ENCODE results near the gene SUSD4. TPM values are rescaled to one million over a fixed set of nuclear protein-coding genes. Genes with fewer than 3 reads are reported as not detected.

Gene SUSD4
- polyA plus RNA-seq, 3 donors = 14.8 to 19.4 (median 16.6) TPM

DNA sequence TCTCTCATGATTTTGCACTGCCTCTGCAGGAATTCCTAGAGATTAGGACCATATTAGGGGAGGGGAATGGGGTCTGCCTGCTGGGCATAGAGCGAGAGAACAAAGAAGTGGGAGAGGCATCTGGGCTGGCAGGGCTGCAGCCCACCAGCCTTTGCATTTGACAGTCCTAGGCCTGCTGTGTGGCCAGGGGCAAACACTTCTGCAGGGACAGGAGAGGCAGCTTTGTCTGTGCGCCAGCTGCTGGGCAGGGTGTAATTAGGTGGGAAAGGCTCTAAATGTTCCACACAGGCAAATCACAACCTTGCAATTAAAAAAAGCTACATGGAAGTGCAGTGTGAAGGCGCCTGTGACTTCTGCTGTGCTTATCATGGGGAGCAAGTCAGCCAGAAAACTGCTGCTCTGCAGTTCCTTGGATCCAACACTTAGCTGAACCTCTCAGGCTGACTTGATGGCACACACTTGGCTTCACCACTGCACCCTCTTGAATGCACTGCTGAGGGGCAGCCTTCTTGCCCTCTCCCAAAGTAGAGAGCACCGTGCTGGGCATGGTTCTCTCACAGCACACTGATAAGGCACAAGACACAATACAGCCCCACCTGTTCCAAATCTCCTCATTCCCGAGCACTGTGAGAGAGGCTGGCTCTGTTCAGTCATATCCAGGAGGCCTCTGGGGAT is 147.3 kb downstream of the SUSD4 start:
- no peak for DNase-seq (ENCODE audit: low read depth in 3 of 3, low spot score in 2 of 3)

GRCh38 chr1:223216074-223216473 is 147.9 kb downstream of the SUSD4 start:
- no peak for DNase-seq (ENCODE audit: low read depth in 3 of 3, low spot score in 2 of 3)

GRCh38 chr1:223215026-223215425 is 148.9 kb downstream of the SUSD4 start:
- no peak for DNase-seq (ENCODE audit: low read depth in 3 of 3, low spot score in 2 of 3)

GRCh38 chr1:223214261-223214807 is 149.6 kb downstream of the SUSD4 start:
- no peak for DNase-seq (ENCODE audit: low read depth in 3 of 3, low spot score in 2 of 3)

GRCh38 chr1:223212441-223212840 is 151.5 kb downstream of the SUSD4 start:
- no peak for DNase-seq (ENCODE audit: low read depth in 3 of 3, low spot score in 2 of 3)

GRCh38 chr1:223211323-223211985 is 152.5 kb downstream of the SUSD4 start:
- no peak for DNase-seq (ENCODE audit: low read depth in 3 of 3, low spot score in 2 of 3)

DNA sequence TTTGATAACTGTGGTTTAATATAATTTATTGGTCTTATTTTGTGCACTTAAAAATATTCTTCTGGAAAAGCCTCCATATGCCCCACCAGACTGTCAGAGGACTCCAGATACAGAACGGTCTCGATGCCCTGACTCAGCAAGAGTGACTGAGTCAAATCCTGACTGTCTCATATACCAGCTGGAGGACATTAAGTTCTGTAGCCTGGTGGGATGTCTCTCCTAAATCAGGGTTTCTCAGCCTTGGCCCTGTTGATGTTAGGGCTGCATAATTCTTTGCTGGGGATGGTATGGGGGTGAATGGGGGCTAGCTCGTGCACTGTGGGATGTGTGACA is 153.2 kb downstream of the SUSD4 start:
- no peak for DNase-seq (ENCODE audit: low read depth in 3 of 3, low spot score in 2 of 3)

- no peak for DNase-seq (ENCODE audit: low read depth in 3 of 3, low spot score in 2 of 3)
Observed at GRCh38 chr1:223209992-223210787, 153.8 kb downstream of the SUSD4 start.

DNA sequence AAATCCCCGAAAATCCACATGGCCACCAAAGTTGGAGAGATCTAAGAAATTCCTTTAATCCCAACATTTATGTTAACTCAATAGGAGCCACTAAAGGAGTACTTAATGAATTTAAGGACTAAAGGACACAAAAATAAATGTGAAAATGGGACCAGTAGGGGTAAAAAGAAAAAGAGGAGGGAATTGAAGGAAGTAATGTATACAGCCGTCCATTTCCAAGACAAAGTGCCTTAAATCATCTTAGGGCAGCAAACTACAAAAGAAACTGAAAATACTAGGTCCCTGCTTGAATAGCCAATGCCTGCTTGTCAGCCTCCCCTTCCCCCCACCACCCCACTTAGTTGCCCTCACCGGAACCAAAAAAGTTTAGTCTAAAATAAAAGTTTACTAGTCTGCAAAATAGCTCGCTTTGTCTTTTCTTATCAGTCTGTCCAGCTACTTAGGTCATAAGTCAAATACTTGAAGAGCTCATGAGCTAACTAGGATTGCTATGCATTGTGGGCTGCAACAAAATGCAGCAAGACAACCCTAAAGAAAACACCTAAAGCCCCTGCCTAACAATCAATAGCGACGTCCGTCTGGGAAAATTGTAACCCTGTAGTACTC is 154.6 kb downstream of the SUSD4 start:
- DNase-seq (ENCODE audit: low read depth in 3 of 3, low spot score in 2 of 3) = no peak

- no peak for DNase-seq (ENCODE audit: low read depth in 3 of 3, low spot score in 2 of 3)
Observed at GRCh38 chr1:223208164-223209076, 155.6 kb downstream of the SUSD4 start.

DNA sequence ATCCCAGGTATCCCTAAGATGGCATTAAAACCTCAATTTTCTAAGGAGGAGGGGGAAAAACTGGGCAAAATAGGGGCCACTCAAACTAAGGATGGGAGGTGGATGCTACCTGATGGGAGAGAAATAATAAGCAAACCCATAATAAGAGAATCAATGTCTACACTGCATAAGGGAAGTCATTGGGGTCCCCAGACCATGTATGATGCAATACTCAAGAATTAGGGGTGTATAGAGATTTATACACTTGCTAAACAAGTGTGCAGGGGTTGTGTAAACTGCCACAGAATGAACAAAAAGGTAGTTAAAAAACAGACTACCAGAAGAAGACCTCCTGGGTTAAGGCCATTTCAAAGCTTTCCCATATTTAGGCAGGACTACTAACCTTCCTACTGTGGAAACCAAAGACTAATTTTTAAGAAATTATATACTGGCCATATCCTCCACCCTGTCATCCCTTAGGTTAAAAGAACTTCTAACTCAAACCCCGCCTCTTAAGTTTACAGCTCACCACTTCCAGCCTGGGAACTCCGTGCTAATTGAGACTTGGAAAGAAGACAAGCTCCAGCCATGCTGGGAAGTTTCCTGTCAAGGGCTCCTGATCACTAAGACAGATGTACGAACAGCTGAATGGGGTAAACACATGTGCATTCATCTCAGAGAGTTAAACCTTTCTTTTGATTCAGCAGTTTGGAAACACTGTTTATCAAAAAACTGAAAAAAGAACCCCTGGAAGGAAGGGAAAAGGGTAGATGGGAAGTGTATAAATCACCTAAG is 156.5 kb downstream of the SUSD4 start:
- DNase-seq (ENCODE audit: low read depth in 3 of 3, low spot score in 2 of 3) = no peak

- DNase-seq (ENCODE audit: low read depth in 3 of 3, low spot score in 2 of 3) = no peak
Observed at GRCh38 chr1:223204424-223204823, 159.6 kb downstream of the SUSD4 start.

GRCh38 chr1:223203694-223204093 is 160.3 kb downstream of the SUSD4 start:
- no peak for DNase-seq (ENCODE audit: low read depth in 3 of 3, low spot score in 2 of 3)

GRCh38 chr1:223203034-223203408 is 161.0 kb downstream of the SUSD4 start:
- no peak for DNase-seq (ENCODE audit: low read depth in 3 of 3, low spot score in 2 of 3)

- no peak for DNase-seq (ENCODE audit: low read depth in 3 of 3, low spot score in 2 of 3)
Observed at GRCh38 chr1:223202376-223203033, 161.5 kb downstream of the SUSD4 start.

GRCh38 chr1:223201967-223202366 is 162.0 kb downstream of the SUSD4 start:
- DNase-seq (ENCODE audit: low read depth in 3 of 3, low spot score in 2 of 3) = no peak

DNA sequence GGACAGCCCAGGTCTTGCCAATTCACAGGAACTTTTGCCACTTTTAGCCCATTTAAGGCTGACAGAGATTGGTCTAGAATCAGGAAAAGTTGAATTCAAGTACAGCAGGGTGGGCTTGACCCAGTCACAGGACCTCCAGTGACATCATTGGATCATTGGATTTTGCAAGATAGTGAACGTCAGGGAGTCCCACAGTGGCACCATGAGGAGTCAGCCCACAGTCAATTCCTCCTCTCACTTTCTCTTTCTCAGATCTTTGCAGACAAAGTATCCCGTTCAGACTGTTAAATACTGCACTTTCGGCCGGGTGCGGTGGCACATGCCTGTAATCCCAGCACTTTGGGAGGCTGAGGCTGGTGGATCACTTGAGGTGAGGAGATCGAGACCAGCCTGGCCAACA is 163.1 kb downstream of the SUSD4 start:
- DNase-seq (ENCODE audit: low read depth in 3 of 3, low spot score in 2 of 3) = no peak

GRCh38 chr1:223199094-223199647 is 164.8 kb downstream of the SUSD4 start:
- DNase-seq (ENCODE audit: low read depth in 3 of 3, low spot score in 2 of 3) = no peak

DNA sequence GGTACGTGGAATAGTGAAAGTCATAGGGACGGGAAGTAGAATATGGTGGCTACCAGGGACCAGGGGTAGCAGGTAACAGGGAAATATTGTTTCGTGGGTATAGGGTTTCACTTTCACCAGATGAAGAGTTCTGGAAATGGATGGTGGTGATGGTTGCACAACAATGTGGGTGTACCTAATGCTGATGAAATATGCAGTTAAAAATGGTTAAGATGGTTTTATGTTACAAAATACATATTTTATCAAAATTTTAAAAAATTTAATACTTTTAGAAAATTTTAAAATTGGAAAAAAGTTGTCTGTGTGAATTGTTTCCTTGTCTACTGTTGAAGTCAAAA is 165.4 kb downstream of the SUSD4 start:
- no peak for DNase-seq (ENCODE audit: low read depth in 3 of 3, low spot score in 2 of 3)

Measured in right renal cortex interstitium (tissue), 3 donors.